Upper lobe of left lung (tissue), 4 donors: ENCODE results near the gene ACLY.

Experiments used
- CTCF ChIP-seq, 6 experiments: fragments of 450-650 bp in 4 of 6; fragments of 200-600 bp in 2 of 6; sonication (generic) in 2 of 6; IDR thresholded peaks; one replicate each; pipeline ENCODE4 v1.5.1; 2016 to 2019; ENCODE audit warnings: antibody characterized with exemption in 6 of 6
- EP300 ChIP-seq, 4 donors: sonication (generic); formaldehyde crosslinking; IDR thresholded peaks; one replicate each; pipeline ENCODE4 v1.5.1; 2017; ENCODE audit warnings: antibody characterized with exemption in 4 of 4, control low read depth in 2 of 4
- POLR2A ChIP-seq, 4 donors: fragments of 450-650 bp; IDR thresholded peaks; one replicate each; pipeline ENCODE4 v1.5.1; 2016 to 2017; ENCODE audit warnings: antibody characterized with exemption in 4 of 4, mild to moderate bottlenecking in 2 of 4

GRCh38 chr17:41871789-41872188, 47.0 kb downstream of the ACLY start:
- TF ChIP-seq CTCF (IDR thresholded peaks at IDR 0.05), result no peak
- TF ChIP-seq POLR2A (IDR thresholded peaks at IDR 0.05), result no peak
- no peak for TF ChIP-seq EP300 (IDR thresholded peaks at IDR 0.05)
